Activated T-helper 1 cell treated with anti-CD3 and anti-CD28 coated beads, Interleukin-12 subunit alpha, Interleukin-12 subunit beta, Interleukin-2, Interleukin-4 antibody, amounts not matched to agents 30 ng/mL and 10 ng/mL and 1 ng/mL, durations not matched to agents 14 hours and 24 hours and 36 hours (primary cell): ENCODE results near the gene DENND10. TPM values are rescaled to one million over a fixed set of nuclear protein-coding genes. Genes with fewer than 3 reads are reported as not detected.
"Not testable (repeated sequence)": the region's sequence is repeated elsewhere in the genome, so short reads cannot be mapped to it uniquely, and the experiment has no call there.

Experiments used
- DNase-seq: peaks from one replicate; pipeline ENCODE4 v3.0.0; 2021; ENCODE audit warnings: low spot score
- H3K27ac Mint-ChIP-seq: one replicate; pipeline ENCODE4 v1.8.0; 2021; ENCODE audit warnings: mild to moderate bottlenecking, mixed read lengths
- H3K27me3 Mint-ChIP-seq: one replicate; pipeline ENCODE4 v1.8.0; 2022; ENCODE audit warnings: mild to moderate bottlenecking, moderate library complexity, mixed read lengths; ENCODE audit not compliant: insufficient read depth
- H3K36me3 Mint-ChIP-seq: one replicate; pipeline ENCODE4 v1.8.0; 2021; ENCODE audit warnings: low read depth, mixed read lengths
- H3K4me1 Mint-ChIP-seq: one replicate; pipeline ENCODE4 v1.8.0; 2021; ENCODE audit warnings: low read depth, mixed read lengths
- H3K4me3 Mint-ChIP-seq: one replicate; pipeline ENCODE4 v1.8.0; 2021; ENCODE audit warnings: mild to moderate bottlenecking, moderate library complexity, mixed read lengths
- H3K9me3 Mint-ChIP-seq: one replicate; pipeline ENCODE4 v1.8.0; 2021; ENCODE audit warnings: mixed read lengths
- intact Hi-C: fragments of 100-400 bp; cut with micrococcal nuclease; formaldehyde crosslinking; loops from one replicate; pipeline ENCODE4 v1.15.1; 2024
- total RNA-seq: library from RNA; stranded (reverse); gene quantifications from 2 replicates; pipeline ENCODE4 v1.2.3, GENCODE V29; 2022

Gene DENND10
- total RNA-seq, 1 donor from 2014 or later: 20.1 TPM

- no peaks in the 10 kb centered on the region for H3K27me3 Mint-ChIP-seq
- no peak for DNase-seq
- peak overlapping the region; percentile 94 for H3K27ac Mint-ChIP-seq
- peaks cover 32% of the 10 kb centered on the region for H3K36me3 Mint-ChIP-seq
- intact Hi-C loops: no loop called here
- no peaks in the 10 kb centered on the region for H3K9me3 Mint-ChIP-seq
- H3K4me3 Mint-ChIP-seq: peak overlapping the region; percentile 91
- H3K4me1 Mint-ChIP-seq: peaks cover 45% of the 10 kb centered on the region
Observed at GRCh38 chr10:119166118-119166500, 62.2 kb downstream of the DENND10 start.

GRCh38 chr10:119166564-119166963 lies 62.7 kb downstream of the DENND10 start:
- H3K27ac Mint-ChIP-seq: peak overlapping the region; percentile 94
- H3K9me3 Mint-ChIP-seq: no peaks in the 10 kb centered on the region
- H3K36me3 Mint-ChIP-seq: peaks cover 36% of the 10 kb centered on the region
- DNase-seq: no peak
- H3K4me1 Mint-ChIP-seq: peaks cover 41% of the 10 kb centered on the region
- no peaks in the 10 kb centered on the region for H3K27me3 Mint-ChIP-seq
- intact Hi-C loops: no loop called here
- H3K4me3 Mint-ChIP-seq: peak overlapping the region; percentile 91

- Mint-ChIP-seq H3K9me3 (no peaks in the 10 kb centered on the region), H3K36me3 (peaks cover 39% of the 10 kb centered on the region), H3K27me3 (no peaks in the 10 kb centered on the region), H3K27ac (peak overlapping the region; percentile 94), H3K4me1 (peaks cover 36% of the 10 kb centered on the region), H3K4me3 (peak overlapping the region; percentile 91)
- intact Hi-C loops: no loop called here
- no peak for DNase-seq
Observed at GRCh38 chr10:119167041-119167440, 63.1 kb downstream of the DENND10 start.

GRCh38 chr10:119174109-119174508 lies 70.2 kb downstream of the DENND10 start:
- intact Hi-C loops: loop anchor here (10.0 kb wide), 1 partner anchor 419 kb away; the partner anchor contains the start of gene CACUL1
- H3K4me3 Mint-ChIP-seq: no peak overlapping the region
- H3K36me3 Mint-ChIP-seq: peaks cover 47% of the 10 kb centered on the region
- H3K27ac Mint-ChIP-seq: no peak overlapping the region
- H3K4me1 Mint-ChIP-seq: peaks cover 24% of the 10 kb centered on the region
- H3K9me3 Mint-ChIP-seq: no peaks in the 10 kb centered on the region
- no peak for DNase-seq
- no peaks in the 10 kb centered on the region for H3K27me3 Mint-ChIP-seq

GRCh38 chr10:119176166-119176565 lies 72.3 kb downstream of the DENND10 start:
- intact Hi-C loops: loop anchor here (5.0 to 10.0 kb wide), 2 partner anchors 326 to 421 kb away; partner anchors contain the start of gene CACUL1
- Mint-ChIP-seq H3K27me3 (no peaks in the 10 kb centered on the region), H3K27ac (peak overlapping the region; percentile 36), H3K4me1 (peaks cover 29% of the 10 kb centered on the region), H3K9me3 (no peaks in the 10 kb centered on the region), H3K4me3 (peak overlapping the region; percentile 65), H3K36me3 (peaks cover 37% of the 10 kb centered on the region)
- no peak for DNase-seq

GRCh38 chr10:119177708-119178371 lies 73.9 kb downstream of the DENND10 start:
- H3K27ac Mint-ChIP-seq: peak overlapping the region; percentile 100
- peak; percentile 26 for DNase-seq
- H3K36me3 Mint-ChIP-seq: peaks cover 23% of the 10 kb centered on the region
- intact Hi-C loops: loop anchor here (1.0 to 10.0 kb wide), 11 partner anchors 13 to 475 kb away; partner anchors contain the start of genes CACUL1, RGS10, SFXN4 and TIAL1
- H3K4me3 Mint-ChIP-seq: peak overlapping the region; percentile 100
- no peaks in the 10 kb centered on the region for H3K9me3 Mint-ChIP-seq
- no peaks in the 10 kb centered on the region for H3K27me3 Mint-ChIP-seq
- peaks cover 29% of the 10 kb centered on the region for H3K4me1 Mint-ChIP-seq

- intact Hi-C loops: loop anchor here (1.0 to 10.0 kb wide), 11 partner anchors 13 to 474 kb away; partner anchors contain the start of genes CACUL1, RGS10, SFXN4 and TIAL1
- no peaks in the 10 kb centered on the region for H3K9me3 Mint-ChIP-seq
- H3K36me3 Mint-ChIP-seq: peaks cover 23% of the 10 kb centered on the region
- peaks cover 30% of the 10 kb centered on the region for H3K4me1 Mint-ChIP-seq
- peak within 1 kb of the TSS; percentile 100 for H3K4me3 Mint-ChIP-seq
- H3K27ac Mint-ChIP-seq: peak within 1 kb of the TSS; percentile 100
- peak; percentile 89 for DNase-seq
- no peaks in the 10 kb centered on the region for H3K27me3 Mint-ChIP-seq
Observed at GRCh38 chr10:119178372-119179119, 74.6 kb downstream of the DENND10 start, which contains the start of gene PRDX3. TSS of gene PRDX3 (minus strand) at chr10:119178812. CDS start at chr10:119178790, 22 bp downstream.

- intact Hi-C loops, H3K4me3 Mint-ChIP-seq, H3K27ac Mint-ChIP-seq, H3K9me3 Mint-ChIP-seq, DNase-seq, H3K27me3 Mint-ChIP-seq: not testable (repeated sequence)
- peaks cover 26% of the 10 kb centered on the region for H3K4me1 Mint-ChIP-seq
- peaks cover 16% of the 10 kb centered on the region for H3K36me3 Mint-ChIP-seq
Observed at GRCh38 chr10:119180850-119181400, 77.0 kb downstream of the DENND10 start.

GRCh38 chr10:119183664-119184412 lies 79.9 kb downstream of the DENND10 start:
- peaks cover 15% of the 10 kb centered on the region for H3K4me1 Mint-ChIP-seq
- peak overlapping the region; percentile 74 for H3K27ac Mint-ChIP-seq
- no peaks in the 10 kb centered on the region for H3K27me3 Mint-ChIP-seq
- intact Hi-C loops: no loop called here
- H3K9me3 Mint-ChIP-seq: no peaks in the 10 kb centered on the region
- no peak overlapping the region for H3K4me3 Mint-ChIP-seq
- H3K36me3 Mint-ChIP-seq: no peaks in the 10 kb centered on the region
- no peak for DNase-seq

Other genes starting within 250 kb of the DENND10 start
- 0.73 and 1.0 TPM in 2 replicates for gene NANOS1, start 74.4 kb upstream of the DENND10 start, total RNA-seq
- 181 and 183 TPM in 2 replicates for gene EIF3A, start 23.3 kb upstream of the DENND10 start, total RNA-seq
- gene SFXN4, start 61.6 kb downstream of the DENND10 start, total RNA-seq: 58.2 and 58.7 TPM in 2 replicates
- gene PRDX3, start 74.7 kb downstream of the DENND10 start, total RNA-seq: 158 and 163 TPM in 2 replicates
- 25.3 and 25.8 TPM in 2 replicates for gene GRK5, start 103.5 kb downstream of the DENND10 start, total RNA-seq